OCI-M2 (cell line): Measurements from ENCODE around the gene NFAT5.
A peak's percentile ranks its signal among the peaks of the same experiment; 100 is the strongest.
"Not testable (repeated sequence)": the region's sequence is repeated elsewhere in the genome, so short reads cannot be mapped to it uniquely, and the experiment has no call there.

Experiments
- DNase-seq: peaks from one replicate; lab custom pipeline; 2025; ENCODE audit not compliant: unreplicated experiment; lab: John Stamatoyannopoulos, UW

Gene NFAT5, protein sequence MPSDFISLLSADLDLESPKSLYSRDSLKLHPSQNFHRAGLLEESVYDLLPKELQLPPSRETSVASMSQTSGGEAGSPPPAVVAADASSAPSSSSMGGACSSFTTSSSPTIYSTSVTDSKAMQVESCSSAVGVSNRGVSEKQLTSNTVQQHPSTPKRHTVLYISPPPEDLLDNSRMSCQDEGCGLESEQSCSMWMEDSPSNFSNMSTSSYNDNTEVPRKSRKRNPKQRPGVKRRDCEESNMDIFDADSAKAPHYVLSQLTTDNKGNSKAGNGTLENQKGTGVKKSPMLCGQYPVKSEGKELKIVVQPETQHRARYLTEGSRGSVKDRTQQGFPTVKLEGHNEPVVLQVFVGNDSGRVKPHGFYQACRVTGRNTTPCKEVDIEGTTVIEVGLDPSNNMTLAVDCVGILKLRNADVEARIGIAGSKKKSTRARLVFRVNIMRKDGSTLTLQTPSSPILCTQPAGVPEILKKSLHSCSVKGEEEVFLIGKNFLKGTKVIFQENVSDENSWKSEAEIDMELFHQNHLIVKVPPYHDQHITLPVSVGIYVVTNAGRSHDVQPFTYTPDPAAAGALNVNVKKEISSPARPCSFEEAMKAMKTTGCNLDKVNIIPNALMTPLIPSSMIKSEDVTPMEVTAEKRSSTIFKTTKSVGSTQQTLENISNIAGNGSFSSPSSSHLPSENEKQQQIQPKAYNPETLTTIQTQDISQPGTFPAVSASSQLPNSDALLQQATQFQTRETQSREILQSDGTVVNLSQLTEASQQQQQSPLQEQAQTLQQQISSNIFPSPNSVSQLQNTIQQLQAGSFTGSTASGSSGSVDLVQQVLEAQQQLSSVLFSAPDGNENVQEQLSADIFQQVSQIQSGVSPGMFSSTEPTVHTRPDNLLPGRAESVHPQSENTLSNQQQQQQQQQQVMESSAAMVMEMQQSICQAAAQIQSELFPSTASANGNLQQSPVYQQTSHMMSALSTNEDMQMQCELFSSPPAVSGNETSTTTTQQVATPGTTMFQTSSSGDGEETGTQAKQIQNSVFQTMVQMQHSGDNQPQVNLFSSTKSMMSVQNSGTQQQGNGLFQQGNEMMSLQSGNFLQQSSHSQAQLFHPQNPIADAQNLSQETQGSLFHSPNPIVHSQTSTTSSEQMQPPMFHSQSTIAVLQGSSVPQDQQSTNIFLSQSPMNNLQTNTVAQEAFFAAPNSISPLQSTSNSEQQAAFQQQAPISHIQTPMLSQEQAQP (N-terminal part only)

GRCh38 chr16:69565671-69566239 lies at the start of gene NFAT5:
Gene NFAT5, plus strand, starts transcription at chr16:69565966. Its CDS starts 336 bp downstream, at chr16:69566302.
- DNase-seq, result peak; percentile 74

DNA sequence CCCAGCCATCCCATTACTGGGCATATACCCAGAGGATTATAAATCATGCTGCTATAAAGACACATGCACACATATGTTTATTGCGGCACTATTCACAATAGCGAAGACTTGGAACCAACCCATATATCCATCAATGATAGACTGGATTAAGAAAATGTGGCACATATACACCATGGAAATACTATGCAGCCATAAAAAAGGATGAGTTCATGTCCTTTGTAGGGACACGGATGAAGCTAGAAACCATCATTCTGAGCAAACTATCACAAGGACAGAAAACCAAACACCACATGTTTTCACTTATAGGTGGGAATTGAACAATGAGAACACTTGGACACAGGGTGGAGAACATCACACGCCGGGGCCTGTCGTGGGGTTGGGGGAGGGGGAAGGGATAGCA lies 47.9 kb upstream of the NFAT5 start:
- DNase-seq, result not testable (repeated sequence)

GRCh38 chr16:69520413-69520799 lies 45.4 kb upstream of the NFAT5 start:
- DNase-seq, result no peak

GRCh38 chr16:69520800-69521602 lies 44.8 kb upstream of the NFAT5 start:
- DNase-seq, result no peak

- DNase-seq, result no peak
These were observed 43.7 kb upstream of the NFAT5 start for GRCh38 chr16:69522041-69522578.

- no peak for DNase-seq
These were observed 42.9 kb upstream of the NFAT5 start for GRCh38 chr16:69522732-69523404.

GRCh38 chr16:69523566-69524305 lies 42.0 kb upstream of the NFAT5 start:
- no peak for DNase-seq

DNA sequence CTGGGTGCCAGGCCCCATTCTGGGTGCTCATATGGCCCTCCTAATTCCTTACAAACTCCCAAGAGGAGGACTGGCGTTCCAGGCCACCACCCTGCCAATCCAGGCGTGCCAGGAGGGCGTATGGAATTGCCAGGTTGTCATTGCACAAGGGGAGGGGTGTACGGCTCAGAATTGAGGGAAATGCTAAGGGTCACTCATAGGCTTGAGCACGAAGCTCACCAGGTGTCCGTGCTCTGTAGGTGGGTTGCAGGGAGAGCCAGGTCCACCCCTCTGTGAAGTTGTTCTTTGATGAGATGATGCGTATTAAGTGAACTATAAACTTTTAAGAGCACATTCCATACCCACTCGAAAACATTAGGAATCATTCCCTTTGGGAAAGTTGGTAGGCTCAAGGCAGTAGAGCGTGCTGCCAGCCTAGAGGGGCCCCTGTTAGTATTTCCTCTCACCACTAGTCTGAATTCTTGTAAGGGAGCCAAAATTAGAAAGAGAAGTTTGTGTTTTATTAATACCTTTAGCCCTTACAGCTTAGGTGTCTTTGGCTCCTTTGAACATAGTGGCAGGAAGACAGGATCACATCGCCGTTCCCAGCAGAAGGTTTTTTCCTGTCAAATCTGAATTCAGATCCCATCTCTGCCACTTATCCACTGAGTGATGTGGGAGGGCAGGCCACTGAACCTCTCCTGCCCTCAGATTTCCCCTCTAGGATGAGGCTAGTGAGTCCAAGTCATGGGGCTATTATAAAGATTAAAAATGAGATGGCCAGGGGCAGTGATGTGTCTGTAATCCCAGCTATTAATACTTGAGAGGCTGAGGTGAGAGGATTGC lies 38.7 kb upstream of the NFAT5 start:
- no peak for DNase-seq

- DNase-seq, result no peak
These were observed 33.8 kb upstream of the NFAT5 start for GRCh38 chr16:69531988-69532387.

GRCh38 chr16:69532641-69533455 lies 32.9 kb upstream of the NFAT5 start:
- no peak for DNase-seq

DNA sequence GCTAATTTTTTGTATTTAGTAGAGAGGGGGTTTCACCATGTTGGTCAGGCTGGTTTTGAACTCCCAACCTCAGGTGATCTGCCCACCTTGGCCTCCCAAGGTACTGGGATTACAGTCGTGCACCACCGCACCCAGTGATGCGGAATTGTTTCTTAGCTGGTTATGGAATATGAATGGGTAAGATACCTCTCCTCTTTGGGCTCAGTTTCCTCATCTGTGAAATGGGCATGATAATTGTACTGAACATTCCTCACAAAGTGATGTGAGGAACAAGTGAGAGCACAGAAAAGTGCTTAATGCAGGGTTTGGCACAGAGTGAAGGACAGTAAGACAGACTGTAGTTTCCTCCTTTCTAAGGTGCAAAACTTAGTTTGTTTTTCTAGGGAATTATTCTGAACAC lies 31.0 kb upstream of the NFAT5 start:
- DNase-seq, result no peak

GRCh38 chr16:69535123-69536050 lies 30.4 kb upstream of the NFAT5 start:
- no peak for DNase-seq

DNA sequence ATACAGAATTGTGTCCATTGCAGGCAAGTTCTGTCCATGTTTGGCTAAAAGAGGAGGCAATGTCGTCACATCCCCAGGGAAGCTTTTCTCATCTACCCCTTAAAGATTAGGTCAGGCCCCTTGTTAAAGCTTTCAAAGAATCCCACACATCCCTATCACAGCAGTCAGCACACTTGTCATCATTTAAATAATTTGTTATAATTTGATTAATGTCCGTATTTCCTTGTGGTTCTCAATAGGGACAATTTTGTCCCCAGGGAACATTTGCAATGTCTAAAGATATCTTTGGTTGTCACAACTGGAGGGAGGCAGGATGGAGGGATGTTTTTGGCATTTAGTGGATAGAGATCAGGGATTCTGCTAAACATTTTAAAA lies 28.1 kb upstream of the NFAT5 start:
- no peak for DNase-seq

GRCh38 chr16:69538808-69539207 lies 27.0 kb upstream of the NFAT5 start:
- no peak for DNase-seq

GRCh38 chr16:69542974-69543373 lies 22.8 kb upstream of the NFAT5 start:
- DNase-seq, result no peak

DNA sequence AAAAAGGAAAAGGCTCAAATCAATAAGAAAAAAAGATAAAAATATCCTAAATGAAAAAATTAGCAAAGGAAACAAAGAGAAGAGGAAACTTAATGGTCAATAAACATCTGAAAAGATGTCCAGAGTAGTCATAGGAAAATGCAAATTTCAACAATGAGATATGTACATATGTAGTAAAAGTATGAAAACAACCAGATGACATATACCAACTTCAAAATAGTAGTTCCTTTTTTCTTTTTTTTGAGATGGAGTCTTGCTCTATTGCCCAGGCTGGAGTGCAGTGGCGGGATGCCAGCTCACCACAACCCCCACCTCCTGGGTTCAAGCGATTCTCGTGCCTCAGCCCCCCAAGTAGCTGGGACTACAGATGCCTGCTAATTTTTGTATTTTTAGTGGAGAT lies 21.7 kb upstream of the NFAT5 start:
- DNase-seq, result no peak
